Stimulated activated naive CD4-positive, alpha-beta T cell (primary cell): ENCODE measurements around the gene CALD1.

ENCODE experiments used
- DNase-seq, 6 experiments: peaks; one replicate each; lab custom pipeline; 2025; lab: John Stamatoyannopoulos, UW

CALD1 gene

DNA sequence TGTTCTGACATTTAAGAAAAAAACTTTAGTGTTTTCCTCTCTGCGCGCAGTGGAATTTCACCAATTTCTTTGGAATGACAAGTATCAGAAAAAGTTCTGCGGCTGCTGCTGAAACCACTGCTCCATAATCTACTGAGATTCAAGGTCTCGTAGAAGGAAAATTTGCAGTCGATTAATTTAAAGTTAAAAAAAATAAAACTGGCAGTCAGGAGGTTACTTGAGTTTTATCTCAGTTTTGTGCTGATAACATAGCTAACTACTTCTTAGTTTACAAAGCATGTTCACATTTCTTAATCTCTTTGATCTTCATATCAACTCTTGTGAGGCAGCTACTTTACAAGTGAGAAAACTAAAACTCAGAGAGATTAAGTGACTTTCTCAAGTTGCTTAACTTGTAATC lies 18.2 kb upstream of the CALD1 start:
- DNase-seq = no peak

DNA sequence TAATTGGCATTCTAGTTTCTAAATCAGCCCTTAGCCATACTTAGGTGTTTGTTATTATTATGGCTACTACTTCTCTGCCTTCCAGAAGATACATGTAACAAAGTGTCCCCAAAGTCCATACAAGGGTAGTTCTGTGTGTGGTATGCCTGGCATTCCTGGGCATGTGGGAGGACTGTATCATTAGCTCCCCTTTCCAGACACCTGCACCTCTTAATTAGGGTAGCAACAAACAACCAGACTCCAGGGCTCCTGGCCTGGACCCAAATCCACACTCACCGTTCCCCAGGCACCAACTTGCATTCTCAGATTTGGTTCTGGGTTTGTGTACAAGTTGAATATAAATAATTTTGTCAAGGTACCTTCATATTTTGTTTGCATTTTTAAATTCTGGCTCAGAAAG lies 15.5 kb upstream of the CALD1 start:
- DNase-seq = no peak

DNA sequence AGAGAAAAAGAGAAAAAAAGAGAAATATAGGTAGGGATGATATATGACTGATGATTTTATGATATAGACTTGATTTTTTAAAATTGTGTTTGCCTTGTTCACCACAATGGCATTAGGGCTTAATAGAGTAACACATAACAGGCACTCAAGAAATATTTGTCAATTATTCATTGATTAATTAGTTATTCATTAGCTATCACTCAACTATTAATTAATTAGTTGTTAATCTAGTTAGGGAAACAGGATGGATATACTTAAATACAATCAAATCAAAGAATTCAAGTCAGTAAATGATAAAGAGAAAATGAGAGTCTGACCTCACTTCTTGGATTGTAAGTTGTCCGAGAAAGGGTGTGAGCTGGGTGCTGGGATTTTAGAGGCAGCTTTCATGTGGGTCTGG lies 15.1 kb upstream of the CALD1 start:
- DNase-seq = no peak

DNA sequence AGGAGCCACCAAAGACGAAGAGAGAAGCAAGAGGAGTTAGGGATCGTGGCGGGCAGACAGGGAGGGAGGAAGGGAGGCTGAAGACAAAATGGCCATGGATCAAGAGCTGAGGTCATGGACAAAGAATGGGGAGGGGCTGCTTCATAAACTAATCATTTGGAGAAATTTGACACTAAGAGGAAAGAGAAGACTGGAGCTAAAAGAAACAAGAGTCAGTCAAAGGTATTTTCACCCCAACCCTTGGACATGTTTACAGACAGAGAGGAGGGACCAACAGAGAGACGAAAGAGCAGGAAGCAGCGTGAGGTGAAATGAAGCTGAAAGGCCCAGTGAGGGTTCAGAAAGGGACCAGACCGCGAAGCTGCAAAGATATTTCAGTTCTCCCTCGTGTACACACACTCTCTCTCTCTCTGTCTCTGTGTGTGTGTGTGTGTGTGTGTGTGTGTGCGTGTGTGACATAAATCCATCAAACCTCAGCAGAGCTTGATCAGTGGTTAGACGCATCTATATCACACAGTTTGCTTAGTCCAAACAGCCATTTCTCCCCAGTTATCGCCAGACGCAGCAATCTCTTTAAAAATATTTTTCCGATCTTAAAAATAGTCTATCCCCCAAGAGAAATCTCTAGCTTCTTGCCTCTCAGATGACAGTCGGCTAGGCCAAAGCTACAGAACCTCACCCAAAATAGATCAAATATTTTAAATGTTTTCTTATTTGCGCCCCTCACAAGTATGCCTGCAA lies 12.5 kb upstream of the CALD1 start:
- no peak for DNase-seq

DNA sequence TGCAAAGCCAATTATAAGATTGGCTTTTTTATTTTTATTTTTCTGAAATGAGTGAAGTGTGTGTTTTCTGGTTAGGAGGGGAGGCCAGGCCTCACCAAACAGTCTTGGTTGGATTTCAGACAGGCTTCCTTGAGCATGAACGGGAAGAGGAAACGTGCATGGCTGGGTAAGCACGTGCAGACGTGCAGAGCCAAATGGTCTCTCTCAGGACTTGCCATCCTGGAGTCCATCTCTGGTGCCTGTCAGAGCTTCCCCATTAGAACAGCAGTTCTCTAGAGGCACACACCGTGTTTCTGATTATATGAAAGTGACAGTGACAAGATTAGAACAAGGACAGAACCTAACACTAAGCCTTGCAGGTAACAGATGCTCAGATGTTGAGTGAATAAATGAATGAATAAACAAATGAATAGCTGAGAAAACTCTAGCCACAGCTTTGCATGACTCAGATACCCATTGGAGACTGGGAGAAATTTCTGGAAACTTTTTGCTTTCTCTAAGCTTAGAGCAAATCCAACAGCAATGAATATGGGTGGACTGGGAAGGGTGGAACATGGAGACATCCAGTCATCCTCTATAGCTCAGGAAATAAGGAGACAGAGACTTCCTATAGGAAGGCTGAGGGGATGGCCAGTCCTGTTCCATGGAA lies 11.8 kb upstream of the CALD1 start:
- no peak for DNase-seq

DNA sequence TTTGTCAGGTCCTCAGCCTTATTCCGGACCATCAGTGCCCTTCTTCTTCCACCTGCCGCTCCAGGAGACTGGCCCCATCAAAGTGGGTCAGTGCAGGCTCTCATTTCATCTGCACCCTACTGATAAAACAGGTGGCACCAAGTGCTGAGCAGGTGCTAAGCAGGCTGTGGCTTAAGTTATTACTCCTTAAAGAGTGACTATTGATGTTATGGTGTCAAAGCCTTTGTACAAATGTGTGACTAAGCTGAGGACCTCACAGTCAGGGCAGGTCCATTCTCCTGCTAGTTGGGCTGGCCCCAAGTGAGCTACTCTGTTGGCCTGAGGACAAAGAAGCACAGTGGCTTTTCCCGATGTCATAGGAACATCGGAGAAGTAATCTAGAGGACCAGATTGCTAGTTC lies 11.2 kb upstream of the CALD1 start:
- no peak for DNase-seq

DNA sequence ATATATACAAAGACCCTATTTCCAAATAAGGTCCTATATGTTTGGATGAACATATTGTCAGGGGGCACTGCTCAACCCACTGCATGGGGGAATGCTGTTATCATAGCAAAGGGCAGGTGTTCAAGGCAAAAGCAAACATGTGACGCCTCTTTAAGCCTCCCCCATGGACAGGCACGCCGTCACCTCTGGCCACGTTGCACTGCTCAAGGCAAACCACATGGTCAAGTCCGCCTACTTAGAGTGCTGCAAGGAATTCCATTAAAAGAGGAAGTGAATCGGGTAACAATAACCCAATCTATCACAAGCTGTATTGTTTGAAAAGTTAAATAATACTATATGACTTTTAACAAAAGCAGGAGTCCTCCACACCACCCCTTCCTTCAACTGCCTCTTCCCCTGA lies 8.8 kb upstream of the CALD1 start:
- no peak for DNase-seq

DNA sequence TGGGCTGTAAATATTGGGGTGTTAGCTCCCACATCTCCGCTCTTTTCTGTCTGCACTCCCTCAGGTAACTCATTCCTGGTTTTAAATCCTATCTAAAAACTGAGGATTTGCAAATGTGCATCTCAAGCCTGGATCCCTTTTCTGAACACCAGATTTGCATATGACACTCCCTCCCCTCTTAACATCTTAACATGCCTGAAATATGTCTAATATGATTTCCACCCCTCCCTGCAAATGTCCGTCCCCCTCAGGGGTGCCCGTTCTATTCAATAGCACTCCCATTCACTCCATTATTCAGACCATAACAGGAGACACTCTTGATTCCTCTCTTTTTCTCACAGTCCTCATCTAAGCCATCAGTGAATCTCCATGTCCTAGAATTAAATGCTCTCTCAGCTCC lies 8.3 kb upstream of the CALD1 start:
- no peak for DNase-seq

DNA sequence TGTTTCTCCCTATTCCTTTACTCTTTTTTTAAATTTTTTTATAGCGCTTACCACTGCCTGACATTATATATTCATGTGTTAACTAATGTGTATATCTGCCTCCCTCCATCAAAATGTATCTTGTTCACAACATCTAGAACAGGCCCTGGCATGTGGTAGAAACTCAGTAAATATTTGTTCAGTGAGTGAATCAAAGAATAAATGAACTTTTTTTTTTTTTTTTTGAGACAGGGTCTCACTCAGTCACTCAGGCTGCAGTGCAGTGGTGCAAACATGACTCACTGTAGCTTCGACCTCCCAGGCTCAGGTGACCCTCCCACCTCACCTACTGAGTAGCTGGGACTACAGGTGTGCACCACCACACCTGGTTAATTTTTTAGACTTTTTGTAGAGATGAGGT lies 7.5 kb upstream of the CALD1 start:
- DNase-seq = no peak

DNA sequence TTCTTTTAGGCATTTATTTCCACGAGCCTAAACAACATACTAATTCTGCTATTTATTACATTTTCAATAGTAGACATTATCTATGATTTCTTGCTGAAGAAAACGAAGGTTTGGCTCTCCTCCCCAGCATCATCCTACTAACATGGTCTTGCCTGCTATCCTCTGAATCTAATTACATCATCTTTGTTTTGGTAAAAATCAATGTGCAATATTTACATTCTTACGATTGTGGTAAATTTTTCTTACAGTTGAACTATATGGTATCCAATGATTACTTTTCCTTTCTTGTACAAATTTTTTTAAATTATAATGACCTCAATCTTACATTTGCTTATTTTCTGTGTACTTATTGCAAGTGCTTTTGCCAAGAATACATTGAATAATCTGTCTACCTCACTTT lies 7.0 kb upstream of the CALD1 start:
- DNase-seq = no peak

DNA sequence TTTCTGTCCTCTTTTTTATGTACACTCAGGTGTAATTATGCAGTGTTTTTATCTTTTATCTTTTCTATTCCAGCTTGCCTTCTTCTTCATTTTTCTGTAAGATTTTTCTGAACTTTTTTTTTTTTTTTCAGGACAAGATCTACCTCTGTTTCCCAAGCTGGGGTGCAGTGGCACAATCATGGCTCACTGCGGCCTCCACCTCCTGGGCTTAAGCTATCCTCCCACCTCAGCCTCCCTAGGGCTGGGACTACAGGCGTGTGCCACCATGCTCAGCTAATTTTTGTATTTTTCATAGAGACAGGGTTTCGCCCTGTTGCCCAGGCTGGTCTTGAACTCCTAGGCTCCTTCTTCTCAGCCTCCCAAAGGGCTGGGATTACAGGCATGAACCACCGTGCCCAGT lies 6.3 kb upstream of the CALD1 start:
- DNase-seq = no peak

DNA sequence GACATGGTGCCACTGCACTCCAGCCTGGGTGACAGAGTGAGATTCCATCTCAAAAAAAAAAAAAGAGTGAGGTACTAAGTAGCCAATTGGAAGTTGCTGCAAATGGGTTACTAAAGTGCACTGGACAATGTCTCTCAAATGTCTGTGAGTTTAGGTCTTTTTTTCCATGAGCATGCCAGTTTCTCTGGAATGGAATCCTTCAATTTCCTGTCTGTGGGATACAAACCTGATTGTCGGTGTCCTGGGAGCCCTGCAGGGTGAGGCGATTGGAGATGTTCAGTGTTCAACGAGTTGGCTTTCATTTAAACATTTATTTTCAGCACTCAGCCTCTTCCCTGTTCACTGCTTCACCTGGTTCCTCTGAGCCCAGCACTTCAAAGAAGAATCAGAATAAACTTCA lies 5.3 kb upstream of the CALD1 start:
- DNase-seq = no peak

DNA sequence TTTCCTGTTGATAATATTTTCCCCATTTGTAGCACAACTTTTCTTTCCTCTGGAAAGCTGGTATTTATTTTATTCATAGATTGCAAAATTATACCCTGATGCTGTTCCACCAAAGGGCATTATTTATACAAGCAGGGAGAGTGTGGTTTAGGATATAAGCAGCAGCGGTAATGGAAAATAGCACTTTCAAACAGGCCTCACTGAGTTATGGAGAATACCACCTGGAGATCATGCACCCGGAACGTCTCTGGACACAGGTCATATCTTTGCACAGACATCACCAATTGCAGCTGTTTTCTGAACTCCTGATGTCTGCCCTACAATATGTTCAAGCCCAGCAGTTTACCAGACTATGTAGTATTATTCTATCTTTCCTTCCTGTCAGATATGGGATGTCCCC lies 2.0 kb upstream of the CALD1 start:
- no peak for DNase-seq

DNA sequence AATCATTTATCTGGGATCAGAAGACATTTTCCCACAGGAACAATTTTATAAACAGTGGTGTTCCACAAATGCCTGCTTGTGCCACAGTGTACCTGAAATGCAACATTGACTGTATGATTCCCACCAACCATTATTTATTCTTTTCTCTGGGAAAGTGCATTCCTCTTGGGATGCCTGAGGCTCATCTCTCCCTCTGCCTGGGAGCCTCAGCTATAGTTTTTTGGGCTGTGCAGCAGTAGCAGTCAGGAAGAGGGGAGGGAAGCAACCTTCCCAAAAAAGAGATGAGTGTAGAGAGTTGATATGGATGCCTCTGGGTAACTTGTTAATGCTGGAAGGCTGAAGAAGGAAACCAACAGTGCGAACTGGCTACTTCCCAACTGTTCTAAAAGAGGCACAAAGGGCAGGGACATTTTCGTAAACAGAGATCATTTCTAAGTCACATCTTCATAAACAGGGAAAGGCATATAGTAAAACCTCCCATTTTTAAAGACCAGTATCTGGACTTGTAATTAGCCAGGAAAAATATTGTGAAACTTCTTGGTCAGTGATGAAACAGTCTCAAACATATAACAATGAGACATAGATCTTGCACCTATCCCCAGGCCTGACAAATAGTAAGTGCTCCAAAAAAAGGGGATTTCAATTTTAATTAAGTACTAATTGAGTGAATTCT lies 1.4 kb upstream of the CALD1 start:
- DNase-seq = no peak

DNA sequence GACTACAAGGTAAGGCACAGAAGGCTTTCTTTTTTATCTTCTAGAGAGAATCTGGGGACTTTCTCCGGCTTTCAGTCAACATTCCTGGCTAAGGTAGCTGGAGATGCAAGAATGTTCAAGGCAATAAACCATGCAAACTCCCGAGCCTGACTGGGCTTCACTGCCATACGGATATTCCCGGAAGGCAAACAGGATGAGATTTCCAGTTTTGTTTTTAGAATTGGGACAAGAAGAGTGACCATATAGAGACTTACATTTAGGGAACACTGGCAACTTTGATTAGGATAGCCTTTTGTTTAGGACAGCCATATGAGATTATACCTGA lies 269 bp downstream of the CALD1 start:
- no peak for DNase-seq

DNA sequence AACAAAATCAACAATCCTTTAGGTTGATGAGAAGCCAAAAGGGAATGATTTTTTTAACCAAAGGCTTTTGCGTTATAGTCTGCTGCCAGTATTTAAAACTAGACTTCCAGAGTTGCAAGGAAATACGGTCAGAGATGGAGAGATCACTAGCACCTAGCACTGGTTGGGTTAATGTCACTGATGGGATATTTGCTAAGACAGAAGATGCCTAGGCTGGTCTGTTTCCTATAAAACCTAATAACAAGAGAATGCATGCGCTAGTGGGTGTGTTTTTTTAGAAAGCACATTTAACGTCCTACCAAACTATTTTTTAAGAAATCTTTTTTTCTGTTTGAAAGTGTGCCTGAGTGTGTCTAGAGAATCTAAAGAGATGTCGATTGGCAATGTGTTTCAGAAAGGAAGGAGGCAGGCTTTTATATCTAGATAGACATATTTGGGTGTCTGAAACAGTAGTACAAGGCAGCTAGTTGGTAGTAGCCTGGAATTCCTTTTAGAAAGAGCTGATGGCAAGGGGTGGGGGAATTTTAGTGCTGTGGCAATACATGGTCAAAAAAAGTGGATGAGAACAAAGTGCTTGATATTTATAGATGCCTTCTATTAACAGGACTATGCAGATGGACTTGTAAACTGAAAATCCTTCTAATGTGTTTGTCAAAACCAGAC lies 863 bp downstream of the CALD1 start:
- DNase-seq = no peak

DNA sequence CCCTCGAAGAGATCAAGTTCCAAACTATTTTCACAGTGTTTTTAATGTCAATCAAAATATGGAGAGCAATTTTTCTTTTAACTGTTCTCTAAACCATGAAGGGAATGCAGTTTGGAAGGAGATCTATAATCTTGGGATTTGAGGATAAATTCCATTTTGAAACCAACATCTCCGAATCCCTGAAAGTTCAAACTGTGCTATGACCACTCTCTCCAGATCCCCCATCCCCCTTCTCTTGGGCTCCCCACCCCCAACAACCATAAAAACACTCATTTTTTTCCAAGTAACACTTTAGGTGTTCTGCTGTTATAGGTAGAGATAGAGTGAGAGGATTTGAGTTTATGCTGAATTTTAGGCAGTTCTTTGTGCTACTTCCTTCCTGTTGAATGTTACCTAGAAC lies 1.7 kb downstream of the CALD1 start:
- DNase-seq = no peak

DNA sequence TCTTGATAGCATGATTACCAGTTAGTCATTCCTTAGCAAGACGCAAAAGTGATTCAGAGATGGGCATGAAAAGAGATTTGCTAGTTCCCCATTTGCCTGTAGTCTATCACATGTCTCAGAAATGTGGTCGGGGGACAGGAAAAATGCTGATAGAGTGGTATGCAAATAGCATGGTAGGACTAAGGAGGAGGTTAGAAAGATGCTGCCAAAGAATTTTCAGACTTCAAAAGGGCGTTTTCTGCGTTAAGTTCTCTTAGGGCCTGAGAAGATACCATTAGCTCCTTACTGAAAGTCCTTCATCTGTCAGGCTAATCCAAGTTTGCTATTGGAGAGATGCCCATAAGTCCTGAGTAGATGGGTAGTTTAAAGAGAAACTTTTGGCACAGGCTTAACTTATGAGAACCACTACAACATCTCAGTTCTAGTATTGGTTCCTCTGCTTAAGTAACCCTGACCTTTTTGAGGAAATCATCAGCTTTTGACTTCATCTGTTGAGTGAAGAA lies 2.7 kb downstream of the CALD1 start:
- no peak for DNase-seq

DNA sequence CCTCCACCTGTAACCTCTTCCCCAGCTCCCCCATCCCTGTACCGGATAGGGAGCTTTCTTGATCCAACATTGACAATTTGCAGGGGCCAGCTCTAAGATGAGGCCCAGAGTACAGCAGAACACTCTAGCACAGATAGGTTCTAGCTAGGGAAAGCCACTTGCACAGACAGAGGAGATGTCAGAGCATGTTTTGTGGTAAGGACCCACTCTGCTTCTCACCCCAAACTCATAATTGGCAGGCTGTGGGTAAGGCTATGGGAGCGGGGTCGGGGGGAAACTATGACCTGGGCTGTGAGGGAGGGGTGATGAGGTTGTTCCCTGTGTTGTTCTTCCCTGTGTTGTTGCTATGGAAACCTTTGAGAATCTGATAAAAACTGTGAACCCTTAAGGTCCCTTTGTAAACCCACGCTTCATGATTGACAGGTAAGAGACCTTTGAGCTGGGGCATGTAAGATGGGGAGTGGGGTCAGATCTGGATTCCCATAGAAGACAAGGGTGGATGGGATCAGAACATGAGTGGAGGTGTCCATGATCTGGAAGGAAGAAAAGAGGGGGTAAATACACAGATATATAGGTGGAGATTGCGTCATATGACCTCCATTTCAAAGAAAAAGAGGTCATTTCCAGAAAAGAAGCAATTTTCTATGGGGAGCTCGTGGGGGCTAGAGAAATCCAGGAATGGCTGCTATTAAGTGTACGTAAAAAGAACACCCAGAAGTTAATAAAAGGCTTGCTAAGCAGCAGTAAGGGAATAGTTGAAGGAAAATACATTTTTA lies 4.0 kb downstream of the CALD1 start:
- no peak for DNase-seq

DNA sequence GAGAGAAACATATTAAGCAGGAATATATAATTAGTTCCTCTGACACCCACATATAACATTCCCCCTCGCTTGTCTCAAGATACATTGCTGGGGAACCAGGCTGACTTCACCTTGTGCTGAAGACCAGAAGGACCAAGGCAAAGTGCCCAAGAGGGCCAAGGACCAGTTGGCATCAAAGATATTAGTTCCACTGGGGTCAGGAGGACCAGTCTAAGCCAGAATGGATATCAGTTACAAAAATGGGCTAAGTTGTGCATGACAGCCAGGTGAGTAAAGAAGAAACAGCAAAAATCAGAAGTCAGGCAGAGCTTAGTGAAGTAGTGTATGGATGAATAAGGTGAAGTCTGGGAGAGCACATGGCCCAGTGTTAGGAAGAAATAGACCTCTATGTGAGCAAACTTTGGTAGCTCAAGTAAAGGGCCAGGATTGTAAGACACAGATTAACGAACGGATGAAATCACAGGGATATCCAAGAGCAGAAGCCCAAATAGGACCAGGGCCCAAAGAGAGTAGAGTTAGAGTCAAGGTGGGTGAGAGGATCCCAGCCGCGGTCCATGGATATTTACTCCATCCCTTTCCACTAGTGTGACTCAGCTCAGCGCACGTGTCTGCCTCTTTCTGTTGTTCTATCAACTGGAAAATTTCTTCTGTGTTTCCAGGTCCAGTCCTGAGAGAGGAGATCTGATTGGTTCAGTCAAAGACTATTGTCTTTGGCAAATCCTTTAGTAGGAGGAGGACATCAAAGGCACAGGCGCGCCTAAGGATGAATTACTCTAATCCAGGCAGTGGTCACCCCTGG lies 5.0 kb downstream of the CALD1 start:
- DNase-seq = no peak

DNA sequence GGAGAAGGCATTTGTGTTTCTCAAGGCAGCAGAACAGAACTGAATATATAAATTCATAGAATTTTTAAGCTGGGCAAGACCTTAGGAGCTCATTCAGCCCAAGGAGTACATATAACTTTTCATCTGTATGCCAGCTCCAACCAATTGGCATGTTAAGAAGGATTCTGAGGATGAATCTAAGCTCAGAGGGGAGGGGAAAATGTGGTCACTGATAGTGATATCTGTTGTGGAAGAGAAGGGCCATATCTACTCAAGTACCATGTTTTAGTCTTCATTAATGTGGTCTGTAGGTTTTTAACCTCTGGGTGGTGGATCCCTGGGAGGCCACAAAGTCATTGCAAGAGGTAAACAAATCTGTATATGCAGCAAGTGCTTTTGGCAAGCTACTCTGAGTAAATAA lies 6.4 kb downstream of the CALD1 start:
- no peak for DNase-seq
